Measurements from ENCODE around the gene IL5.
"Not testable (repeated sequence)": the region's sequence is repeated elsewhere in the genome, so short reads cannot be mapped to it uniquely, and the experiment has no call there.

Gene IL5

DNA sequence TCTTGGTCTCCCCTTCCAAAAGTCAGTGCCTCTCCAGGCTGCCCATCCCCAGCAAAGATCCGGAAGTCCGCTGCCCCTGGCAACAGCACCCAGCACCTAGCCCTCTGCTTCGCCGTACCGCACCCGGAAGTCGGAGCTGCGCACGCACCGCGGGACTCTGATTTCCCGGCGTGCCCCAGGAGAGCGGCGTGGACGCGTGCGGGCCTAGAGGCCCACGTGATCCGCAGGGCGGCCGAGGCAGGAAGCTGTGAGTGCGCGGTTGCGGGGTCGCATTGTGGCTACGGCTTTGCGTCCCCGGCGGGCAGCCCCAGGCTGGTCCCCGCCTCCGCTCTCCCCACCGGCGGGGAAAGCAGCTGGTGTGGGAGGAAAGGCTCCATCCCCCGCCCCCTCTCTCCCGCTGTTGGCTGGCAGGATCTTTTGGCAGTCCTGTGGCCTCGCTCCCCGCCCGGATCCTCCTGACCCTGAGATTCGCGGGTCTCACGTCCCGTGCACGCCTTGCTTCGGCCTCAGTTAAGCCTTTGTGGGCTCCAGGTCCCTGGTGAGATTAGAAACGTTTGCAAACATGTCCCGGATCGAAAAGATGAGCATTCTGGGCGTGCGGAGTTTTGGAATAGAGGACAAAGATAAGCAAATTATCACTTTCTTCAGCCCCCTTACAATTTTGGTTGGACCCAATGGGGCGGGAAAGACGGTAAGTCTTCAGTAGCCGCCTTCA, 13.6 kb upstream of the IL5 start, which contains the start of gene RAD50:
Gene RAD50 (plus strand): TSS at position 215 of the 715 bp plus-strand sequence. CDS start 348 bp downstream, at position 563.
- Mint-ChIP-seq H3K4me3 (peak within 1 kb of the TSS; percentile 92 to 99 (median 98)), H3K27ac (peak within 1 kb of the TSS; percentile 90 to 99 (median 98)), H3K27me3 (ENCODE audit: low read depth) (peaks cover 4% of the 10 kb centered on the region), H3K9me3 (no peaks in the 10 kb centered on the region), H3K36me3 (ENCODE audit: low read depth) (no peaks in the 10 kb centered on the region), H3K4me1 (peaks cover 21% of the 10 kb centered on the region)
- TF ChIP-seq, protein P1, sequence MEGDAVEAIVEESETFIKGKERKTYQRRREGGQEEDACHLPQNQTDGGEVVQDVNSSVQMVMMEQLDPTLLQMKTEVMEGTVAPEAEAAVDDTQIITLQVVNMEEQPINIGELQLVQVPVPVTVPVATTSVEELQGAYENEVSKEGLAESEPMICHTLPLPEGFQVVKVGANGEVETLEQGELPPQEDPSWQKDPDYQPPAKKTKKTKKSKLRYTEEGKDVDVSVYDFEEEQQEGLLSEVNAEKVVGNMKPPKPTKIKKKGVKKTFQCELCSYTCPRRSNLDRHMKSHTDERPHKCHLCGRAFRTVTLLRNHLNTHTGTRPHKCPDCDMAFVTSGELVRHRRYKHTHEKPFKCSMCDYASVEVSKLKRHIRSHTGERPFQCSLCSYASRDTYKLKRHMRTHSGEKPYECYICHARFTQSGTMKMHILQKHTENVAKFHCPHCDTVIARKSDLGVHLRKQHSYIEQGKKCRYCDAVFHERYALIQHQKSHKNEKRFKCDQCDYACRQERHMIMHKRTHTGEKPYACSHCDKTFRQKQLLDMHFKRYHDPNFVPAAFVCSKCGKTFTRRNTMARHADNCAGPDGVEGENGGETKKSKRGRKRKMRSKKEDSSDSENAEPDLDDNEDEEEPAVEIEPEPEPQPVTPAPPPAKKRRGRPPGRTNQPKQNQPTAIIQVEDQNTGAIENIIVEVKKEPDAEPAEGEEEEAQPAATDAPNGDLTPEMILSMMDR (IDR thresholded peaks at IDR 0.05; ENCODE audit: unreplicated experiment in 3 of 3), result no peak

DNA sequence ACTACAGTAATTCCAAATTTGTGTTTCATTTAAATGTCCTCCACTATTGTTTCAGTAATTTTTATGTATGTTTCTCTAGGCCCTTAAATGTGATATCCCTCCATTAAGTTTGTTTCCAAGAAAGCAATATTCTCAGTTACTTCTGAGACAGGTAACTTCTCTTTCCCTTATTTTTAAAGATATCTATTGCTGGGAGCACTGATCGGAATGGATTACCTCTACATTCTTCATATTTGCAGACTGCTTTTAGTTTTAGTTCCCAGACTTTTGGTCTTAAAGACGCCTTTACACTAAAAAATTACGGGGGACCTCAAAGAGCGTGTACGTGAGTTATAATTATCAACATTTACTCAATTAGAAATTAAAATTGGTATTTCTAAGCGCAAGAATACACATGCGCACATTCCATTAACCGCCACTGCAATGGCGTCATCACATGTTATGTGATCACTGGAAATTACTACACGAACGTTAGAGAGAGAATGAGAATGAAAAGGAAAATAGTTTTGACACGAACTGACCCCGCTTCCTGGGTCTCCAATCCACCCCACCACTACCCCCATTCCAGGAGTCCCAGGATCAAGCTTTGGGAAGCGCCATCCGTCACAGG, 12.9 kb upstream of the IL5 start:
- Mint-ChIP-seq H3K4me1 (peaks cover 21% of the 10 kb centered on the region), H3K27me3 (ENCODE audit: low read depth) (peaks cover 4% of the 10 kb centered on the region), H3K9me3 (no peaks in the 10 kb centered on the region), H3K27ac (peak overlapping the region; percentile 90 to 99 (median 98)), H3K36me3 (ENCODE audit: low read depth) (no peaks in the 10 kb centered on the region), H3K4me3 (peak overlapping the region; percentile 92 to 99 (median 98))
- TF ChIP-seq, protein P1 (IDR thresholded peaks at IDR 0.05; ENCODE audit: unreplicated experiment in 3 of 3), result no peak

DNA sequence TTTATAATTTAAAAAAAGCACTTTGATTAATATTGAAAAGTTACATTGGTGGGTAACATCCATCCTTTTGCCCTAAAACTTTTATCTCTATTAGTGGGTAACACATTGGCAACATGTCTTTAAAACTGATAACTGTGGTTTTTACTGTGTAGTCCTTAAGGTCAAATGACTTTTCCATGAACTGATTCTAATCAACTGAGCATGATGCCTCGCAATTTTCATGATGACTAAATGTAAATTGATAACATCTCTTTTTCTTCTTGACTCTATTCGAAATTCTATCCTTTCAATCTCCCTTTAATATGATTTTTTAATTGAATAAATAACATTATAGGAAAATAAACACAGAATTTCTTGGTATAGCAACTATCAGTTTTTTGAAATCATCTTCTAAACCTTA, 6.3 kb upstream of the IL5 start:
- Mint-ChIP-seq H3K9me3 (no peaks in the 10 kb centered on the region), H3K4me3 (no peak overlapping the region), H3K27ac (no peak overlapping the region), H3K27me3 (ENCODE audit: low read depth) (peaks cover 4% of the 10 kb centered on the region), H3K36me3 (ENCODE audit: low read depth) (no peaks in the 10 kb centered on the region), H3K4me1 (no peaks in the 10 kb centered on the region)
- TF ChIP-seq, protein P1 (IDR thresholded peaks at IDR 0.05; ENCODE audit: unreplicated experiment in 3 of 3), result no peak

DNA sequence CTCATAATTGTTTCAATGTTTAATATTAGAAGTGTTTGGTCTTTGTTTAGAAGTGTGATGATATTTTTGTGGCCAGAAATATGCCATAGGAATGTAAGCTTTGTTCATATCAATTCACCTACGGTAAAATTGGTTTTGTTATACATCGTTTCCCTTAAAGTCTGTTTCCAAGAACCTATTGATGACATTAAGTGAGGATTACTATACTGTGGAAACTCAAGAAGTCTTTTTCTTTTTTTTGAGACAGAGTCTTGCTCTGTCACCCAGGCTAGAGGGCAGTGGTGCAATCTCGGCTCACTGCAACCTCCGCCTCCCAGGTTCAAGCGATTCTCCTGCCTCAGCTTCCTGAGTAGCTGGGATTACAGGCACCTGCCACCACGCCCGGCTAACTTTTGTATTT, 5.5 kb upstream of the IL5 start:
- peaks cover 10% of the 10 kb centered on the region for H3K27me3 Mint-ChIP-seq (ENCODE audit: low read depth)
- H3K4me3 Mint-ChIP-seq; H3K36me3 Mint-ChIP-seq (ENCODE audit: low read depth); H3K27ac Mint-ChIP-seq; H3K9me3 Mint-ChIP-seq; H3K4me1 Mint-ChIP-seq: not testable (repeated sequence)

DNA sequence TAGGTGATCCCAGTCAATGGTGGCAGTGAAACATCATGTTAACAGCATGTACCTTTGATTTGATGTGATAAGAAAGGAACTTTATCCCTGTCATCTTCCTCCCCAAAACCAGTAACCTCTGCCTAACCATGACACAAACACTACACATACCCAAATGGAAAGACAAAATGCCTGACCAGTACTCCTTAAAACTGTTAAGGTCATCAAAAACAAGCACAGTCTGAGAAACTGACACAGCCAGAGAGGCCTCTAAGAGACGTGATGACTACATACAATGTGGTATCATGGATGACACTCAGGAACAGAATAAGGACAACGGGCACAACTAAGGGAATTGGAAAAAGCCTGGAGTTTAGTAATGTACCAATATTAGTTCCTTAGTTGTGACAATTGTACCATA, 3.9 kb upstream of the IL5 start:
- TF ChIP-seq, protein P1 (IDR thresholded peaks at IDR 0.05; ENCODE audit: unreplicated experiment in 3 of 3), result no peak
- Mint-ChIP-seq H3K27me3 (ENCODE audit: low read depth) (peaks cover 6% of the 10 kb centered on the region), H3K4me3 (no peak overlapping the region), H3K9me3 (no peaks in the 10 kb centered on the region), H3K4me1 (no peaks in the 10 kb centered on the region), H3K36me3 (ENCODE audit: low read depth) (no peaks in the 10 kb centered on the region), H3K27ac (no peak overlapping the region)

DNA sequence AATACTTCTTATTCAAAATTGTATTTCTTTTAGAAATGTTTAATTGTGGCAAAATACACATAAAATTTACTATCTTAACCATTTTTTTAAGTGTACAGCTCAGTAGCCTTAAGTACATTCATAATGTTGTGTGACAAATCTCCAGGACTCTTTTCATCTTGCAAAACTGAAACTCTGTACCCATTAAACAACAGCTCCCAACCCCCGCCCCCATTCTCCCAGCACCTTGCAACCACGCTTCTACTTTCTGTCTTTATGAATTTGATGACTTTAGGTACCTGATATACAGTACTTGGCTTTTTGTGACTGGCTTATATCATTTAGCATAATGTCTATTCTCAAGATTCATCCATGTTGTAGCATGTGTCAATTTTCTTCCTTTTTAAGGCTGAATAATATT, 2.8 kb upstream of the IL5 start:
- TF ChIP-seq, protein P1 (IDR thresholded peaks at IDR 0.05; ENCODE audit: unreplicated experiment in 3 of 3), result no peak
- Mint-ChIP-seq H3K27me3 (ENCODE audit: low read depth) (peaks cover 6% of the 10 kb centered on the region), H3K4me1 (no peaks in the 10 kb centered on the region), H3K36me3 (ENCODE audit: low read depth) (no peaks in the 10 kb centered on the region), H3K4me3 (no peak overlapping the region), H3K9me3 (no peaks in the 10 kb centered on the region), H3K27ac (no peak overlapping the region)
